SU-DHL-6 (cell line): ENCODE results near the gene MAP2K3.

Experiments
- EZH2phosphoT487 ChIP-seq: fragments of 200-600 bp; sonication (generic), shearing (Covaris generic); conservative IDR thresholded peaks from 2 replicates; pipeline ENCODE4 v1.6.1; 2018; ENCODE audit warnings: mild to moderate bottlenecking, antibody characterized with exemption, low read length, moderate library complexity, mixed read lengths
- TF ChIP-seq, protein P1 (sequence below): fragments of 200-600 bp; sonication (generic); IDR thresholded peaks from one replicate; pipeline ENCODE4 v1.5.1; 2017; ENCODE audit warnings: antibody characterized with exemption, mild to moderate bottlenecking, low read length, moderate library complexity; ENCODE audit not compliant: insufficient read depth, poor library complexity, severe bottlenecking

DNA sequence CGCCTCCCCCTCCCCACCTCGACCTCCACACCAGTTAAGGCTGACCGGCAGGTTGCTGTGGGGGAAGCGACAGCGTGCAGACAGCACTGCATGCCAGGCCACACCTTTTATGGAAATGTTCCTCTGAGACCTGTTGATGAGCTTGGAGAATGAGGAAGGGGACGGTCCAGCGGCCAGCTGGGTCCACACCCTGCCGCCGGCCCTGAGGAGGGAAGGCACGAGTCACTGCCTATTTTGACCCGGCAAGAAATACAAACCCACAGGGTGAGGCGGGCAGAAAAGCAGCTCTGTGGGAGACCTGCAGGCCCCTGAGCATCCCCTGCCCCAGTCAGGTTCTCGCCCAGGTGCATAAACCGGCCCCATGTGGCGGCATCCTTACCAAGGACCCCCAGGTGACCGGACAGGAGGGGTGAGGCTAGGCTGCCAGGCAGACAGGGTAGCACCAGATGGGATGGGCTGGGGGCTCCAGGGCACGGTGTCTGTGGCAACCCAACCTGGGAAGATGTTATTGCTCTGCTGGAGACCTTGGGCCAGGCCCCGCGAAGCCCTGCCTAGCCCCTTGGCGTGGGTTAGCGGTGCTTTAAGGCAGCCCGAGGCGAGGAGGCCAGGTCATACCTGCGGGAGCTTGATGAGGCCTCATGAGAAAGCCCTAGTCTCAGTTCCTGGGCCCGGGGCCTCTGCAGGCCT is 44.0 kb upstream of the MAP2K3 start:
- TF ChIP-seq, protein P1, sequence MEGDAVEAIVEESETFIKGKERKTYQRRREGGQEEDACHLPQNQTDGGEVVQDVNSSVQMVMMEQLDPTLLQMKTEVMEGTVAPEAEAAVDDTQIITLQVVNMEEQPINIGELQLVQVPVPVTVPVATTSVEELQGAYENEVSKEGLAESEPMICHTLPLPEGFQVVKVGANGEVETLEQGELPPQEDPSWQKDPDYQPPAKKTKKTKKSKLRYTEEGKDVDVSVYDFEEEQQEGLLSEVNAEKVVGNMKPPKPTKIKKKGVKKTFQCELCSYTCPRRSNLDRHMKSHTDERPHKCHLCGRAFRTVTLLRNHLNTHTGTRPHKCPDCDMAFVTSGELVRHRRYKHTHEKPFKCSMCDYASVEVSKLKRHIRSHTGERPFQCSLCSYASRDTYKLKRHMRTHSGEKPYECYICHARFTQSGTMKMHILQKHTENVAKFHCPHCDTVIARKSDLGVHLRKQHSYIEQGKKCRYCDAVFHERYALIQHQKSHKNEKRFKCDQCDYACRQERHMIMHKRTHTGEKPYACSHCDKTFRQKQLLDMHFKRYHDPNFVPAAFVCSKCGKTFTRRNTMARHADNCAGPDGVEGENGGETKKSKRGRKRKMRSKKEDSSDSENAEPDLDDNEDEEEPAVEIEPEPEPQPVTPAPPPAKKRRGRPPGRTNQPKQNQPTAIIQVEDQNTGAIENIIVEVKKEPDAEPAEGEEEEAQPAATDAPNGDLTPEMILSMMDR, result no peak
- TF ChIP-seq EZH2phosphoT487, result no peak
